OCI-LY7 (cell line): ENCODE results near the gene LTB4R. TPM values are rescaled to one million over a fixed set of nuclear protein-coding genes. Genes with fewer than 3 reads are reported as not detected.

ENCODE experiments used
- BruUV-seq: library from RNA; stranded (reverse); fragments of 400-500 nt; replicated peaks from 2 replicates; lab custom pipeline; 2021; lab: Mats Ljungman, UMichigan
- CTCF ChIA-PET: fragments of 300-600 bp; sonication (Branson Sonifier 250); formaldehyde crosslinking; loops from one replicate; lab custom pipeline; 2022; ENCODE audit warnings: antibody characterized with exemption; ENCODE audit not compliant: unreplicated experiment; lab: Charles Lee
- POLR2A ChIA-PET: fragments of 300-600 bp; sonication (Branson Sonifier 250); formaldehyde crosslinking; loops from one replicate; lab custom pipeline; 2022; ENCODE audit warnings: antibody characterized with exemption; lab: Charles Lee
- DNase-seq: peaks from one replicate; pipeline ENCODE4 v3.0.0-alpha.2; 2015; ENCODE audit warnings: low spot score
- H2AFZ ChIP-seq: fragments of 200-600 bp; sonication (generic), shearing (Covaris generic); 2 replicates; pipeline ENCODE4 v1.6.1; 2014; ENCODE audit warnings: mild to moderate bottlenecking, antibody characterized with exemption, low read length, moderate library complexity
- H3K27ac ChIP-seq: fragments of 200-600 bp; sonication (generic); 2 replicates; pipeline ENCODE4 v1.5.1; 2014; ENCODE audit warnings: mixed run types, low read depth, mild to moderate bottlenecking, moderate library complexity, low read length, inconsistent platforms; ENCODE audit not compliant: poor library complexity, severe bottlenecking
- H3K36me3 ChIP-seq: fragments of 200-600 bp; sonication (generic); 2 replicates; pipeline ENCODE4 v1.6.1; 2014; ENCODE audit warnings: mild to moderate bottlenecking, antibody characterized with exemption, low read length, moderate library complexity, mixed read lengths; ENCODE audit not compliant: insufficient read depth
- H3K4me1 ChIP-seq: fragments of 200-600 bp; sonication (generic); 2 replicates; pipeline ENCODE4 v1.5.1; 2014; ENCODE audit warnings: mild to moderate bottlenecking, low read length; ENCODE audit not compliant: insufficient read depth, poor library complexity, severe bottlenecking
- H3K4me2 ChIP-seq: fragments of 200-600 bp; sonication (generic); 2 replicates; pipeline ENCODE4 v1.6.1; 2014; ENCODE audit warnings: mild to moderate bottlenecking, low read length
- H3K4me3 ChIP-seq: fragments of 200-600 bp; sonication (generic); 2 replicates; pipeline ENCODE4 v1.5.1; 2014; ENCODE audit warnings: mild to moderate bottlenecking, low read depth, low read length; ENCODE audit not compliant: poor library complexity, severe bottlenecking
- H3K79me2 ChIP-seq: fragments of 200-600 bp; sonication (generic); 2 replicates; pipeline ENCODE4 v1.6.1; 2016; ENCODE audit warnings: low read depth, mild to moderate bottlenecking, low read length, moderate library complexity, mixed read lengths; ENCODE audit not compliant: insufficient read depth
- H3K9me2 ChIP-seq: fragments of 200-600 bp; sonication (generic); 2 replicates; pipeline ENCODE4 v1.6.1; 2016; ENCODE audit warnings: mild to moderate bottlenecking, low read length, mixed read lengths; ENCODE audit not compliant: insufficient read depth
- H3K9me3 ChIP-seq: fragments of 200-600 bp; sonication (generic); 2 replicates; pipeline ENCODE4 v1.6.1; 2014; ENCODE audit warnings: mild to moderate bottlenecking, mixed run types, low read length, mixed read lengths
- H4K20me1 ChIP-seq: fragments of 200-600 bp; sonication (generic); 2 replicates; pipeline ENCODE4 v1.6.1; 2014; ENCODE audit warnings: mild to moderate bottlenecking, antibody characterized with exemption, low read length, moderate library complexity, mixed read lengths; ENCODE audit not compliant: insufficient read depth
- CTCF ChIP-seq: fragments of 200-600 bp; sonication (generic); conservative IDR thresholded peaks from 2 replicates; pipeline ENCODE4 v1.5.1; 2014; ENCODE audit warnings: mild to moderate bottlenecking, antibody characterized with exemption, low read length, moderate library complexity, mixed read lengths
- EZH2phosphoT487 ChIP-seq: fragments of 200-600 bp; sonication (generic); IDR thresholded peaks from 2 replicates; pipeline ENCODE4 v1.6.1; 2018; ENCODE audit warnings: low read depth, borderline replicate concordance, mild to moderate bottlenecking, mixed run types, antibody characterized with exemption, low read length, moderate library complexity, mixed read lengths
- intact Hi-C: fragments of 100-400 bp; cut with micrococcal nuclease; formaldehyde crosslinking; loops from one replicate; pipeline ENCODE4 v1.10.0; 2022; ENCODE audit not compliant: unreplicated experiment
- total RNA-seq, 2 experiments: library from RNA; depleted of rRNA in 1 of 2; stranded (reverse); fragments of >200 nt in 1 of 2; shearing (Covaris generic) in 1 of 2; gene quantifications; 2 replicates each; pipeline ENCODE4 v1.2.3, GENCODE V29; 2014 to 2022

The LTB4R gene
- total RNA-seq, 2 experiments from 2014 or later, result 15.8 to 28.3 TPM

GRCh38 chr14:24307575-24308341, 3.5 kb upstream of the LTB4R start, which contains the start of gene CIDEB:
TSS of gene CIDEB (minus strand) at chr14:24307977. CDS start at chr14:24307858, 119 bp downstream.
- BruUV-seq, result no TSS peak
- Histone ChIP-seq H3K4me1 (peaks cover 24% of the 10 kb centered on the region), H3K27ac (no peak within 1 kb of the TSS), H3K79me2 (no peaks in the 10 kb centered on the region), H4K20me1 (no peaks in the 10 kb centered on the region), H2AFZ (no peak within 1 kb of the TSS), H3K4me2 (no peak within 1 kb of the TSS), H3K9me3 (no peaks in the 10 kb centered on the region), H3K9me2 (no peaks in the 10 kb centered on the region), H3K36me3 (peaks cover 94% of the 10 kb centered on the region), H3K4me3 (no peak within 1 kb of the TSS)
- TF ChIP-seq CTCF, result peak; percentile 98
- no peak for TF ChIP-seq EZH2phosphoT487
- CTCF ChIA-PET, result interaction anchor here (0.5 to 3.1 kb wide), 9 partner anchors 15 to 135 kb away, joined by 3 to 17 read pairs (median 3); partner anchors contain the start of genes RABGGTA and TINF2
- intact Hi-C loops, result no loop called here
- DNase-seq, result peak; percentile 67
- POLR2A ChIA-PET, result interaction anchor here (0.6 to 1.4 kb wide), 4 partner anchors 8 to 321 kb away, joined by 3 to 4 read pairs (median 3); partner anchors contain the start of genes DHRS1 and NOP9

GRCh38 chr14:24308342-24309124, 2.8 kb upstream of the LTB4R start:
- Histone ChIP-seq H3K36me3 (peaks cover 86% of the 10 kb centered on the region), H3K4me1 (peaks cover 32% of the 10 kb centered on the region), H3K9me2 (no peaks in the 10 kb centered on the region), H3K9me3 (no peaks in the 10 kb centered on the region), H3K4me2 (no peak overlapping the region), H2AFZ (no peak overlapping the region), H4K20me1 (no peaks in the 10 kb centered on the region), H3K27ac (no peak overlapping the region), H3K79me2 (no peaks in the 10 kb centered on the region), H3K4me3 (no peak overlapping the region)
- BruUV-seq, result no TSS peak
- ChIA-PET CTCF (interaction anchor here (0.7 to 3.1 kb wide), 6 partner anchors 33 to 134 kb away, joined by 3 to 17 read pairs (median 3); partner anchors contain the start of genes RABGGTA and TINF2), POLR2A (interaction anchor here (0.6 to 1.4 kb wide), 6 partner anchors 9 to 476 kb away, joined by 3 to 6 read pairs (median 4); partner anchors contain the start of genes DHRS1 and NOP9)
- intact Hi-C loops, result no loop called here
- TF ChIP-seq EZH2phosphoT487 (no peak), CTCF (peak; percentile 40; the same call in 1 of the 2 replicates)
- no peak for DNase-seq
